H1 (cell line): Measurements from ENCODE around the gene SMG5. TPM values are rescaled to one million over a fixed set of nuclear protein-coding genes. Genes with fewer than 3 reads are reported as not detected.

Experiments used
- CTCF ChIA-PET: fragments of 300-600 bp; sonication (Branson Sonifier 250); formaldehyde crosslinking; loops from one replicate; lab custom pipeline; 2021; ENCODE audit not compliant: partially characterized antibody; lab: Charles Lee
- POLR2A ChIA-PET: fragments of 300-600 bp; sonication (Branson Sonifier 250); formaldehyde crosslinking; loops from one replicate; lab custom pipeline; 2021; ENCODE audit warnings: inconsistent platforms; ENCODE audit not compliant: partially characterized antibody; lab: Charles Lee
- DNase-seq, 2 experiments: peaks; one replicate each; pipeline versions ENCODE4 v3.0.0 to v3.0.0-alpha.2; 2010 to 2022; ENCODE audit warnings: low spot score in 2 of 2, low read depth in 1 of 2, mixed read lengths in 1 of 2
- FAIRE-seq: peaks from 2 replicates; lab custom pipeline; 2011; peaks lifted over from hg19 to GRCh38; lab: Jason Lieb, UNC
- H2AFZ ChIP-seq: 2 replicates; pipeline ENCODE4 v1.8.1; 2012; ENCODE audit warnings: low read length, inconsistent platforms
- H2AK5ac ChIP-seq: 2 replicates; pipeline ENCODE4 v1.6.1; 2013; ENCODE audit warnings: low read depth, low read length
- H2BK120ac ChIP-seq: replicated peaks from 2 replicates; pipeline ENCODE3; 2013; ENCODE audit warnings: low read depth, low read length, inconsistent platforms
- H2BK12ac ChIP-seq: 2 replicates; pipeline ENCODE4 v1.6.1; 2013; ENCODE audit warnings: low read depth, low read length
- H2BK15ac ChIP-seq: 2 replicates; pipeline ENCODE4 v1.6.1; 2013; ENCODE audit warnings: low read length
- H2BK20ac ChIP-seq: 2 replicates; pipeline ENCODE4 v1.6.1; 2013; ENCODE audit warnings: low read length
- H2BK5ac ChIP-seq: 2 replicates; pipeline ENCODE4 v1.6.1; 2013; ENCODE audit warnings: low read depth, low read length
- H3K14ac ChIP-seq: 2 replicates; pipeline ENCODE4 v1.6.1; 2013; ENCODE audit warnings: inconsistent platforms; ENCODE audit not compliant: insufficient read length
- H3K18ac ChIP-seq: 2 replicates; pipeline ENCODE4 v1.6.1; 2013; ENCODE audit warnings: low read length; ENCODE audit errors: extremely low read depth
- H3K23ac ChIP-seq: 2 replicates; pipeline ENCODE4 v1.6.1; 2013; ENCODE audit warnings: inconsistent platforms; ENCODE audit not compliant: insufficient read length
- H3K23me2 ChIP-seq: 2 replicates; pipeline ENCODE4 v1.6.1; 2013; ENCODE audit warnings: low read depth, low read length
- H3K27ac ChIP-seq: 2 replicates; pipeline ENCODE4 v1.6.1; 2011; ENCODE audit warnings: low read depth, low read length, inconsistent platforms
- H3K27me3 ChIP-seq, 4 experiments: replicated peaks in 1 of 4; 1 replicate in 1 of 4; 2 replicates in 3 of 4; pipeline versions ENCODE4 v1.6.1 to v1.8.1; 2011 to 2013; ENCODE audit warnings: low read length in 3 of 4, mild to moderate bottlenecking in 3 of 4, inconsistent platforms in 2 of 4, mixed read lengths in 2 of 4, moderate library complexity in 1 of 4; ENCODE audit not compliant: control insufficient read depth in 3 of 4, insufficient read depth in 3 of 4; ENCODE audit errors: extremely low read depth in 1 of 4
- H3K36me3 ChIP-seq, 4 experiments: 2 replicates each; pipeline versions ENCODE4 v1.6.1 to v1.8.1; 2011 to 2013; ENCODE audit warnings: mild to moderate bottlenecking in 4 of 4, low read length in 3 of 4, moderate library complexity in 2 of 4, control low read depth in 1 of 4, inconsistent platforms in 1 of 4; ENCODE audit not compliant: insufficient read depth in 4 of 4, control insufficient read depth in 2 of 4
- H3K4ac ChIP-seq: replicated peaks from 2 replicates; pipeline ENCODE3; 2013; ENCODE audit warnings: low read length, low read depth, mixed read lengths, inconsistent platforms; ENCODE audit not compliant: insufficient read length
- H3K4me1 ChIP-seq, 4 experiments: replicated peaks in 1 of 4; 1 replicate in 1 of 4; 2 replicates in 3 of 4; pipeline versions ENCODE4 v1.6.1 to v1.8.1; 2011 to 2013; ENCODE audit warnings: low read length in 3 of 4, inconsistent platforms in 2 of 4, mixed read lengths in 1 of 4; ENCODE audit not compliant: insufficient read depth in 4 of 4, control insufficient read depth in 3 of 4
- H3K4me2 ChIP-seq, 2 experiments: 2 replicates each; pipeline versions ENCODE4 v1.6.1 to v1.8.1; 2011 to 2013; ENCODE audit warnings: low read depth in 2 of 2, low read length in 2 of 2, control low read depth in 1 of 2, inconsistent platforms in 1 of 2, mild to moderate bottlenecking in 1 of 2; ENCODE audit not compliant: insufficient read depth in 1 of 2
- H3K4me3 ChIP-seq, 4 experiments: fragments of 200-600, 300-600 bp in 1 of 4; sonication (generic), shearing (Covaris generic), sonication (Bioruptor Twin) in 1 of 4; 2 replicates each; pipeline versions ENCODE4 v1.5.1 to v1.8.1; 2011 to 2016; ENCODE audit warnings: low read length in 4 of 4, low read depth in 3 of 4, control low read depth in 2 of 4, inconsistent platforms in 2 of 4, mild to moderate bottlenecking in 2 of 4, mixed read lengths in 1 of 4, moderate library complexity in 1 of 4; ENCODE audit not compliant: insufficient read depth in 2 of 4; ENCODE audit errors: extremely low read depth in 1 of 4
- H3K56ac ChIP-seq: replicated peaks from 2 replicates; pipeline ENCODE3; 2013; ENCODE audit warnings: low read depth, mild to moderate bottlenecking, mixed read lengths, low read length, inconsistent platforms; ENCODE audit not compliant: insufficient read length
- H3K79me1 ChIP-seq: 2 replicates; pipeline ENCODE4 v1.6.1; 2013; ENCODE audit warnings: low read depth, low read length, control low read depth
- H3K79me2 ChIP-seq, 2 experiments: 2 replicates each; pipeline versions ENCODE4 v1.6.1 to v1.8.1; 2012 to 2013; ENCODE audit warnings: low read length in 2 of 2, mild to moderate bottlenecking in 2 of 2, inconsistent platforms in 1 of 2; ENCODE audit not compliant: insufficient read depth in 2 of 2, control insufficient read depth in 1 of 2
- H3K9ac ChIP-seq, 4 experiments: replicated peaks in 1 of 4; 1 replicate in 1 of 4; 2 replicates in 3 of 4; pipeline versions ENCODE4 v1.6.1 to v1.8.1; 2011 to 2013; ENCODE audit warnings: low read depth in 3 of 4, low read length in 3 of 4, control low read depth in 2 of 4, mild to moderate bottlenecking in 2 of 4, moderate library complexity in 2 of 4, inconsistent platforms in 1 of 4; ENCODE audit errors: extremely low read depth in 1 of 4
- H3K9me3 ChIP-seq, 2 experiments: 2 replicates each; pipeline versions ENCODE4 v1.6.1 to v1.8.1; 2012 to 2013; ENCODE audit warnings: mild to moderate bottlenecking in 2 of 2, moderate library complexity in 2 of 2, control low read depth in 1 of 2, inconsistent platforms in 1 of 2, low read depth in 1 of 2, low read length in 1 of 2, mixed read lengths in 1 of 2; ENCODE audit not compliant: insufficient read depth in 2 of 2
- H4K20me1 ChIP-seq, 2 experiments: replicated peaks in 1 of 2; 2 replicates each; pipeline versions ENCODE3 to v1.8.1; 2011 to 2013; ENCODE audit warnings: inconsistent platforms in 2 of 2, low read length in 2 of 2, mild to moderate bottlenecking in 1 of 2; ENCODE audit not compliant: insufficient read depth in 2 of 2, control insufficient read depth in 1 of 2
- H4K5ac ChIP-seq: 2 replicates; pipeline ENCODE4 v1.6.1; 2013; ENCODE audit warnings: low read length, low read depth, mixed read lengths, inconsistent platforms; ENCODE audit not compliant: insufficient read length
- H4K8ac ChIP-seq: 2 replicates; pipeline ENCODE4 v1.8.0; 2013; ENCODE audit warnings: mild to moderate bottlenecking, moderate library complexity, low read length, inconsistent platforms; ENCODE audit not compliant: insufficient read depth; ENCODE audit errors: extremely low read depth
- H4K91ac ChIP-seq: replicated peaks from 2 replicates; pipeline ENCODE3; 2013; ENCODE audit warnings: low read length, mixed read lengths, inconsistent platforms; ENCODE audit not compliant: insufficient read length
- SAP30 ChIP-seq: fragments of 300-600 bp; sonication (generic); IDR thresholded peaks from 2 replicates; pipeline ENCODE4 v1.7.1; 2012; ENCODE audit warnings: low read length, moderate library complexity, mild to moderate bottlenecking, inconsistent platforms; ENCODE audit not compliant: insufficient read depth, insufficient replicate concordance
- SP4 ChIP-seq: IDR thresholded peaks from 2 replicates; pipeline ENCODE4 v1.6.1; 2012; ENCODE audit warnings: low read length, inconsistent platforms
- WGBS, 2 experiments: shearing (Covaris generic) in 1 of 2; methylation state at CpG; one replicate each; pipeline versions ENCODE4 v1.1.6 to v1.1.7; 2013 to 2015; ENCODE audit warnings: low lambda C conversion rate in 2 of 2, mixed read lengths in 2 of 2, inconsistent platforms in 1 of 2, low coverage in 1 of 2, missing lambda C conversion rate in 1 of 2; ENCODE audit not compliant: insufficient replicate concordance in 2 of 2, insufficient coverage in 1 of 2, insufficient read length in 1 of 2; ENCODE audit errors: extremely low coverage in 1 of 2, missing lambda C conversion rate in 1 of 2; 5-methylcytosine and 5-hydroxymethylcytosine counted together
- polyA plus RNA-seq, 7 experiments: library from polyadenylated mRNA; depleted of rRNA in 3 of 7; stranded (reverse) in 5 of 7; unstranded in 2 of 7; fragments of >200 nt in 5 of 7; fragments of 200-250 nt in 2 of 7; gene quantifications; 1 replicate in 5 of 7; 2 replicates in 1 of 7; 4 replicates in 1 of 7; pipeline versions ENCODE4 v1.2.1 to v1.2.3, GENCODE V29; 2011 to 2013; ENCODE audit warnings: missing spikeins in 2 of 7, mixed read lengths in 2 of 7
- total RNA-seq: library from RNA; stranded (reverse); fragmentation: NEBNext Ultra II Directional; extraction: Animal tissue kit (Norgen Biotek cat#: 25700); gene quantifications from 2 replicates; pipeline ENCODE4 v1.2.1, GENCODE V29; 2021

The SMG5 gene
- total and polyA plus RNA-seq, 2 of the 8 experiments (the other 6 are each of a cell fraction or from before 2014, with no cell fraction given), result 32.7 to 98.0 TPM

- WGBS, 2 experiments, result 91% methylated on average over 8 of the region's 9 CpGs; no CpG with 5 or more reads in 1 of the 2 experiments
- H3K36me3 ChIP-seq, result peaks cover 60 to 91% (median 86%) of the 10 kb centered on the region in 4 experiments
- TF ChIP-seq SP4 (no peak), SAP30 (no peak)
Measured at GRCh38 chr1:156262461-156263287, 20.0 kb downstream of the SMG5 start.

More at GRCh38 chr1:156262461-156263287, 20.0 kb downstream of the SMG5 start:
- Histone ChIP-seq H3K79me2 (no peaks in the 10 kb centered on the region), H2BK120ac (no peak overlapping the region), H3K9ac (no peak overlapping the region), H3K9me3 (peaks cover 0 to 2% of the 10 kb centered on the region in 2 experiments; a peak in 1 of 4 replicates), H2AK5ac (no peak overlapping the region), H4K8ac (no peak overlapping the region), H2BK20ac (no peak overlapping the region), H3K14ac (no peak overlapping the region), H4K5ac (no peak overlapping the region), H2BK5ac (no peak overlapping the region), H4K20me1 (peaks cover 0 to 6% of the 10 kb centered on the region in 2 experiments), H3K4me1 (no peaks in the 10 kb centered on the region), H3K27ac (no peak overlapping the region), H3K4me2 (no peak overlapping the region), H2BK15ac (no peak overlapping the region), H3K18ac (no peak overlapping the region), H3K23ac (no peak overlapping the region), H2BK12ac (no peak overlapping the region), H3K27me3 (no peaks in the 10 kb centered on the region), H3K23me2 (no peaks in the 10 kb centered on the region), H3K4ac (no peak overlapping the region), H4K91ac (no peak overlapping the region), H2AFZ (no peak overlapping the region), H3K79me1 (no peaks in the 10 kb centered on the region), H3K4me3 (no peak overlapping the region), H3K56ac (no peak overlapping the region)
- CTCF ChIA-PET, result interaction anchor here (0.9 to 47.2 kb wide), 5 partner anchors 10 to 122 kb away, joined by 3 to 1265 read pairs (median 7); partner anchors contain the start of gene SEMA4A
- DNase-seq, result no peak
- POLR2A ChIA-PET, result interaction anchor here (0.8 to 5.3 kb wide), 6 partner anchors 10 to 64 kb away, joined by 3 to 30 read pairs (median 6); partner anchors contain the start of genes PAQR6 and SMG5
- no peak for FAIRE-seq
